ENCODE data around the gene CARMIL1. TPM values are rescaled to one million over a fixed set of nuclear protein-coding genes. Genes with fewer than 3 reads are reported as not detected.

Gene CARMIL1
- total and polyA plus RNA-seq, 10 of the 15 experiments (the other 5 are each of a cell fraction or from before 2014, with no cell fraction given), result 6.4 to 18.1 (median 10.3) TPM

DNA sequence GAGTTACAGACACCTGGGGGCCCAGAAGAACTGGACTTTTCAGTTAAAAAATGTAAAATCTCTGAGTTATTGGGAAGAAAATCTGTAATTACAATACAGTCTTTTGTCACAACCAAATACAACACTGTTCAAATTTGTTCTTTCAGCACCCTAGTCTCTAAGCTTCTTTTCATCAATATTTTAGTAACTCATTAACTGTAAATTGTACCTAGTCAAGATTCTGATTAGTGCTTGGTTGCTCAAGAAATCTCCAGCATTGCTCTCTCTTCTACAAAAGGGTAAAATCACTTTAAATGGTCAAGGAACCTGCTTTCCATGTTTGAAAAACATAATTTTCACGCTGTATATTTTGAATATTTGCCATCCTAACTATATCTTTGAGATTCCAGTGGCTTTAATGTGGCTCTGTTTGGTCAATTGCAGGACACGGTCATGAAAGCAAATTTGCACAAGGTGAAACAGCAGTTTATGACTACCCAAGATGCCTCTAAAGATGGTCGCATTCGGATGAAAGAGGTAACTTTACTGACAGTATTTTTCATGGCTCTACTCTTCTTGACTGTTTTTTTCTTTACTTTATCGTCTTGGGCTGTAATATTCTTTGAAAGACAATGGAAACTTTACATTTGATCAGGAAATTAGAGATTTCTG is 382.1 kb downstream of the CARMIL1 start (continued):
- no peak for TF ChIP-seq SIN3A (IDR thresholded peaks at IDR 0.05; ENCODE audit: low read depth, low read length)
- TF ChIP-seq SMARCA5 (IDR thresholded peaks at IDR 0.05), result no peak
- no peak for TF ChIP-seq NR2F1 (conservative IDR thresholded peaks at IDR 0.05)
- TF ChIP-seq, protein P1, sequence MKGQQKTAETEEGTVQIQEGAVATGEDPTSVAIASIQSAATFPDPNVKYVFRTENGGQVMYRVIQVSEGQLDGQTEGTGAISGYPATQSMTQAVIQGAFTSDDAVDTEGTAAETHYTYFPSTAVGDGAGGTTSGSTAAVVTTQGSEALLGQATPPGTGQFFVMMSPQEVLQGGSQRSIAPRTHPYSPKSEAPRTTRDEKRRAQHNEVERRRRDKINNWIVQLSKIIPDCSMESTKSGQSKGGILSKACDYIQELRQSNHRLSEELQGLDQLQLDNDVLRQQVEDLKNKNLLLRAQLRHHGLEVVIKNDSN (IDR thresholded peaks at IDR 0.05; ENCODE audit: borderline replicate concordance, extremely low read length, insufficient read depth, low read depth, low read length), result no peak
- TF ChIP-seq, protein P2, sequence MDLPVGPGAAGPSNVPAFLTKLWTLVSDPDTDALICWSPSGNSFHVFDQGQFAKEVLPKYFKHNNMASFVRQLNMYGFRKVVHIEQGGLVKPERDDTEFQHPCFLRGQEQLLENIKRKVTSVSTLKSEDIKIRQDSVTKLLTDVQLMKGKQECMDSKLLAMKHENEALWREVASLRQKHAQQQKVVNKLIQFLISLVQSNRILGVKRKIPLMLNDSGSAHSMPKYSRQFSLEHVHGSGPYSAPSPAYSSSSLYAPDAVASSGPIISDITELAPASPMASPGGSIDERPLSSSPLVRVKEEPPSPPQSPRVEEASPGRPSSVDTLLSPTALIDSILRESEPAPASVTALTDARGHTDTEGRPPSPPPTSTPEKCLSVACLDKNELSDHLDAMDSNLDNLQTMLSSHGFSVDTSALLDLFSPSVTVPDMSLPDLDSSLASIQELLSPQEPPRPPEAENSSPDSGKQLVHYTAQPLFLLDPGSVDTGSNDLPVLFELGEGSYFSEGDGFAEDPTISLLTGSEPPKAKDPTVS (IDR thresholded peaks at IDR 0.05; ENCODE audit: low read depth, low read length), result no peak
- no peak for TF ChIP-seq TCF7 (IDR thresholded peaks at IDR 0.05; ENCODE audit: borderline replicate concordance)
- TF ChIP-seq, protein P3, sequence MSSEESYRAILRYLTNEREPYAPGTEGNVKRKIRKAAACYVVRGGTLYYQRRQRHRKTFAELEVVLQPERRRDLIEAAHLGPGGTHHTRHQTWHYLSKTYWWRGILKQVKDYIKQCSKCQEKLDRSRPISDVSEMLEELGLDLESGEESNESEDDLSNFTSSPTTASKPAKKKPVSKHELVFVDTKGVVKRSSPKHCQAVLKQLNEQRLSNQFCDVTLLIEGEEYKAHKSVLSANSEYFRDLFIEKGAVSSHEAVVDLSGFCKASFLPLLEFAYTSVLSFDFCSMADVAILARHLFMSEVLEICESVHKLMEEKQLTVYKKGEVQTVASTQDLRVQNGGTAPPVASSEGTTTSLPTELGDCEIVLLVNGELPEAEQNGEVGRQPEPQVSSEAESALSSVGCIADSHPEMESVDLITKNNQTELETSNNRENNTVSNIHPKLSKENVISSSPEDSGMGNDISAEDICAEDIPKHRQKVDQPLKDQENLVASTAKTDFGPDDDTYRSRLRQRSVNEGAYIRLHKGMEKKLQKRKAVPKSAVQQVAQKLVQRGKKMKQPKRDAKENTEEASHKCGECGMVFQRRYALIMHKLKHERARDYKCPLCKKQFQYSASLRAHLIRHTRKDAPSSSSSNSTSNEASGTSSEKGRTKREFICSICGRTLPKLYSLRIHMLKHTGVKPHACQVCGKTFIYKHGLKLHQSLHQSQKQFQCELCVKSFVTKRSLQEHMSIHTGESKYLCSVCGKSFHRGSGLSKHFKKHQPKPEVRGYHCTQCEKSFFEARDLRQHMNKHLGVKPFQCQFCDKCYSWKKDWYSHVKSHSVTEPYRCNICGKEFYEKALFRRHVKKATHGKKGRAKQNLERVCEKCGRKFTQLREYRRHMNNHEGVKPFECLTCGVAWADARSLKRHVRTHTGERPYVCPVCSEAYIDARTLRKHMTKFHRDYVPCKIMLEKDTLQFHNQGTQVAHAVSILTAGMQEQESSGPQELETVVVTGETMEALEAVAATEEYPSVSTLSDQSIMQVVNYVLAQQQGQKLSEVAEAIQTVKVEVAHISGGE (CRISPR knock-in tag; IDR thresholded peaks at IDR 0.05), result no peak
- TF ChIP-seq BHLHE40 (IDR thresholded peaks at IDR 0.05; ENCODE audit: borderline replicate concordance in 1 of 2, low read depth in 2 of 2, low read length in 1 of 2), result no peak
